NB4 (cell line): ENCODE measurements around the gene KLHL26.

ENCODE experiments used
- CTCF ChIP-seq: IDR thresholded peaks from one replicate; pipeline ENCODE4 v1.5.1; 2012; ENCODE audit warnings: low read depth, low read length
- MYC ChIP-seq: IDR thresholded peaks from 2 replicates; pipeline ENCODE4 v1.6.1; 2011; ENCODE audit warnings: low read depth, low read length
- POLR2A ChIP-seq: IDR thresholded peaks from 2 replicates; pipeline ENCODE4 v1.6.1; 2011; ENCODE audit warnings: mild to moderate bottlenecking; ENCODE audit not compliant: insufficient read length; ENCODE audit errors: extremely low read depth

- TF ChIP-seq CTCF = no peak
- no peak for TF ChIP-seq POLR2A
- TF ChIP-seq MYC = no peak
These were observed 32.1 kb downstream of the KLHL26 start for GRCh38 chr19:18668744-18669523.
